Common myeloid progenitor, CD34-positive (primary cell): Measurements from ENCODE around the gene PPFIBP2.

Source experiments
- CTCF ChIA-PET: fragments of 350-600 bp; sonication (Branson Sonifier 250); formaldehyde crosslinking; loops from one replicate; lab custom pipeline; 2021; ENCODE audit warnings: antibody characterized with exemption; lab: Charles Lee
- POLR2A ChIA-PET: fragments of 350-600 bp; sonication (Branson Sonifier 250); formaldehyde crosslinking; loops from one replicate; lab custom pipeline; 2021; ENCODE audit warnings: antibody characterized with exemption; lab: Charles Lee
- DNase-seq, 3 donors: peaks; one replicate each; pipeline versions ENCODE4 v3.0.0 to v3.0.0-alpha.2; 2013
- H3K27ac ChIP-seq, 2 experiments: 1 replicate in 1 of 2; 2 replicates in 1 of 2; pipeline ENCODE4 v1.7.0; 2013; ENCODE audit warnings: inconsistent platforms in 2 of 2, low read length in 2 of 2, mild to moderate bottlenecking in 2 of 2, low read depth in 1 of 2, moderate library complexity in 1 of 2; ENCODE audit not compliant: severe bottlenecking in 2 of 2, insufficient read depth in 1 of 2, poor library complexity in 1 of 2
- H3K27me3 ChIP-seq, 5 experiments: replicated peaks in 2 of 5; 1 replicate in 3 of 5; 2 replicates in 2 of 5; pipeline versions ENCODE4 v1.6.1 to v1.7.0; 2013; ENCODE audit warnings: low read length in 4 of 5, mild to moderate bottlenecking in 2 of 5, moderate library complexity in 2 of 5, inconsistent platforms in 1 of 5; ENCODE audit not compliant: insufficient read depth in 5 of 5, control insufficient read depth in 4 of 5
- H3K36me3 ChIP-seq, 4 experiments: 1 replicate in 2 of 4; 2 replicates in 2 of 4; pipeline versions ENCODE4 v1.6.1 to v1.7.0; 2013; ENCODE audit warnings: low read length in 3 of 4, control low read depth in 1 of 4, mild to moderate bottlenecking in 1 of 4; ENCODE audit not compliant: control insufficient read depth in 4 of 4, insufficient read depth in 4 of 4
- H3K4me1 ChIP-seq, 4 experiments: 1 replicate in 3 of 4; 2 replicates in 1 of 4; pipeline versions ENCODE4 v1.6.1 to v1.7.1; 2013; ENCODE audit warnings: low read length in 3 of 4, mild to moderate bottlenecking in 3 of 4, control low read depth in 1 of 4, inconsistent platforms in 1 of 4, moderate library complexity in 1 of 4; ENCODE audit not compliant: control insufficient read depth in 4 of 4, insufficient read depth in 4 of 4; ENCODE audit errors: control extremely low read depth in 1 of 4
- H3K4me3 ChIP-seq, 7 experiments: 1 replicate in 4 of 7; 2 replicates in 3 of 7; pipeline versions ENCODE4 v1.5.1 to v1.7.0; 2013; ENCODE audit warnings: mild to moderate bottlenecking in 7 of 7, low read length in 6 of 7, moderate library complexity in 6 of 7, inconsistent platforms in 2 of 7, low read depth in 2 of 7, control low read depth in 1 of 7; ENCODE audit not compliant: insufficient read depth in 4 of 7, control insufficient read depth in 1 of 7; ENCODE audit errors: extremely low read depth in 1 of 7
- H3K9me3 ChIP-seq, 5 experiments: 1 replicate in 4 of 5; 2 replicates in 1 of 5; pipeline versions ENCODE4 v1.6.1 to v1.7.1; 2013; ENCODE audit warnings: low read length in 4 of 5, mild to moderate bottlenecking in 2 of 5, inconsistent platforms in 1 of 5, low read depth in 1 of 5, moderate library complexity in 1 of 5; ENCODE audit not compliant: control insufficient read depth in 4 of 5, insufficient read depth in 2 of 5; ENCODE audit errors: control extremely low read depth in 1 of 5
- WGBS: methylation state at CpG from one replicate; pipeline ENCODE4 v1.1.5; 2013; ENCODE audit not compliant: insufficient coverage; 5-methylcytosine and 5-hydroxymethylcytosine counted together

Gene PPFIBP2

GRCh38 chr11:7589861-7590260 lies 76.1 kb downstream of the PPFIBP2 start:
- Histone ChIP-seq H3K4me1 (peaks cover 0 to 7% (median 6%) of the 10 kb centered on the region in 4 experiments), H3K4me3 (no peak overlapping the region), H3K36me3 (no peaks in the 10 kb centered on the region), H3K27ac (no peak overlapping the region), H3K9me3 (no peaks in the 10 kb centered on the region), H3K27me3 (peaks cover 9 to 74% (median 21%) of the 10 kb centered on the region in 5 experiments)
- ChIA-PET CTCF (no interaction called here), POLR2A (no interaction called here)
- no CpG with 5 or more reads among the region's 2 CpGs for WGBS
- DNase-seq, result no peak

GRCh38 chr11:7590529-7590928 lies 76.7 kb downstream of the PPFIBP2 start:
- Histone ChIP-seq H3K27ac (no peak overlapping the region), H3K4me1 (peaks cover 0 to 7% (median 6%) of the 10 kb centered on the region in 4 experiments), H3K9me3 (no peaks in the 10 kb centered on the region), H3K4me3 (no peak overlapping the region), H3K36me3 (no peaks in the 10 kb centered on the region), H3K27me3 (peaks cover 8 to 69% (median 20%) of the 10 kb centered on the region in 5 experiments)
- ChIA-PET POLR2A (no interaction called here), CTCF (no interaction called here)
- 94% methylated on average over 2 of the region's 2 CpGs for WGBS
- no peak for DNase-seq

- H3K9me3 ChIP-seq, result no peaks in the 10 kb centered on the region
- no peak overlapping the region for H3K27ac ChIP-seq
- H3K4me1 ChIP-seq, result peaks cover 0 to 7% (median 6%) of the 10 kb centered on the region in 4 experiments
- no peak for DNase-seq
- 100% methylated on average over 2 of the region's 6 CpGs for WGBS
- no peaks in the 10 kb centered on the region for H3K36me3 ChIP-seq
- ChIA-PET CTCF (interaction anchor here (0.8 to 1.1 kb wide), 2 partner anchors 15 to 105 kb away, joined by 3 read pairs; no protein-coding TSS in a partner anchor), POLR2A (no interaction called here)
- peaks cover 2 to 67% (median 18%) of the 10 kb centered on the region in 5 experiments for H3K27me3 ChIP-seq
- H3K4me3 ChIP-seq, result no peak overlapping the region
These were observed 77.5 kb downstream of the PPFIBP2 start for GRCh38 chr11:7591107-7591894.

- DNase-seq, result no peak
- H3K27ac ChIP-seq, result no peak overlapping the region
- WGBS, result 71% methylated on average over 1 of the region's 1 CpG
- peaks cover 0 to 7% (median 6%) of the 10 kb centered on the region in 4 experiments for H3K4me1 ChIP-seq
- ChIA-PET CTCF (interaction anchor here (0.7 to 1.1 kb wide), 2 partner anchors 15 to 106 kb away, joined by 3 read pairs; no protein-coding TSS in a partner anchor), POLR2A (no interaction called here)
- no peak overlapping the region for H3K4me3 ChIP-seq
- peaks cover 2 to 61% (median 17%) of the 10 kb centered on the region in 5 experiments for H3K27me3 ChIP-seq
- H3K36me3 ChIP-seq, result no peaks in the 10 kb centered on the region
- no peaks in the 10 kb centered on the region for H3K9me3 ChIP-seq
These were observed 78.2 kb downstream of the PPFIBP2 start for GRCh38 chr11:7591987-7592386.

- H3K4me3 ChIP-seq, result no peak overlapping the region
- WGBS, result 95% methylated on average over 2 of the region's 3 CpGs
- no peaks in the 10 kb centered on the region for H3K9me3 ChIP-seq
- H3K27ac ChIP-seq, result no peak overlapping the region
- CTCF ChIA-PET, result interaction anchor here (0.7 to 1.4 kb wide), 3 partner anchors 13 to 106 kb away, joined by 3 to 5 read pairs (median 3); no protein-coding TSS in a partner anchor
- H3K36me3 ChIP-seq, result no peaks in the 10 kb centered on the region
- peaks cover 0 to 57% (median 15%) of the 10 kb centered on the region in 5 experiments for H3K27me3 ChIP-seq
- POLR2A ChIA-PET, result no interaction called here
- DNase-seq, result peak; percentile 23 to 65 (median 63)
- peaks cover 0 to 7% (median 6%) of the 10 kb centered on the region in 4 experiments for H3K4me1 ChIP-seq
These were observed 78.9 kb downstream of the PPFIBP2 start for GRCh38 chr11:7592711-7593110.

- WGBS, result 88% methylated on average over 3 of the region's 3 CpGs
- CTCF ChIA-PET, result interaction anchor here (0.7 to 1.7 kb wide), 4 partner anchors 9 to 64 kb away, joined by 3 to 6 read pairs (median 4); no protein-coding TSS in a partner anchor
- Histone ChIP-seq H3K36me3 (no peaks in the 10 kb centered on the region), H3K9me3 (no peaks in the 10 kb centered on the region), H3K4me3 (no peak overlapping the region), H3K4me1 (peaks cover 0 to 7% (median 6%) of the 10 kb centered on the region in 4 experiments), H3K27ac (no peak overlapping the region), H3K27me3 (peaks cover 0 to 50% (median 9%) of the 10 kb centered on the region in 5 experiments)
- POLR2A ChIA-PET, result no interaction called here
- no peak for DNase-seq
These were observed 79.7 kb downstream of the PPFIBP2 start for GRCh38 chr11:7593481-7593880.
